Upper lobe of left lung (tissue), 6 donors: ENCODE results near the gene NRF1. TPM values are rescaled to one million over a fixed set of nuclear protein-coding genes. Genes with fewer than 3 reads are reported as not detected.

ENCODE experiments used
- ATAC-seq, 2 donors: fragments of 200-7000 bp; cut with Tn5 transposase; one replicate each; pipeline ENCODE4 v1.9.1; 2022; ENCODE audit warnings: mild to moderate bottlenecking in 2 of 2, moderate library complexity in 2 of 2; ENCODE audit not compliant: low FRiP score in 2 of 2
- DNase-seq, 2 donors: peaks; one replicate each; pipeline ENCODE4 v3.0.0-alpha.2; 2019 to 2020
- H3K27ac ChIP-seq, 4 donors: fragments of 200-600 bp; sonication (generic); one replicate each; pipeline ENCODE4 v1.5.1; 2016 to 2019
- H3K27me3 ChIP-seq, 4 donors: fragments of 200-600 bp; sonication (generic); one replicate each; pipeline ENCODE4 v1.5.1; 2017 to 2019
- H3K36me3 ChIP-seq, 4 donors: fragments of 200-600 bp; sonication (generic); one replicate each; pipeline ENCODE4 v1.5.1; 2016 to 2019
- H3K4me1 ChIP-seq, 4 donors: fragments of 200-600 bp; sonication (generic); one replicate each; pipeline ENCODE4 v1.5.1; 2018 to 2019
- H3K4me3 ChIP-seq, 4 donors: fragments of 200-600 bp; sonication (generic); one replicate each; pipeline ENCODE4 v1.5.1; 2017 to 2019; ENCODE audit warnings: mild to moderate bottlenecking in 2 of 4, moderate library complexity in 1 of 4
- H3K9me3 ChIP-seq, 4 donors: fragments of 200-600 bp; sonication (generic); one replicate each; pipeline ENCODE4 v1.5.1; 2018 to 2019
- CTCF ChIP-seq, 6 experiments: fragments of 450-650 bp in 4 of 6; fragments of 200-600 bp in 2 of 6; sonication (generic) in 2 of 6; IDR thresholded peaks; one replicate each; pipeline ENCODE4 v1.5.1; 2016 to 2019; ENCODE audit warnings: antibody characterized with exemption in 6 of 6
- EP300 ChIP-seq, 4 donors: sonication (generic); formaldehyde crosslinking; IDR thresholded peaks; one replicate each; pipeline ENCODE4 v1.5.1; 2017; ENCODE audit warnings: antibody characterized with exemption in 4 of 4, control low read depth in 2 of 4
- POLR2A ChIP-seq, 4 donors: fragments of 450-650 bp; IDR thresholded peaks; one replicate each; pipeline ENCODE4 v1.5.1; 2016 to 2017; ENCODE audit warnings: antibody characterized with exemption in 4 of 4, mild to moderate bottlenecking in 2 of 4
- POLR2AphosphoS5 ChIP-seq, 2 donors: sonication (generic); formaldehyde crosslinking; IDR thresholded peaks; one replicate each; pipeline ENCODE4 v1.5.1; 2017; ENCODE audit warnings: antibody characterized with exemption in 2 of 2
- WGBS, 2 donors: methylation state at CpG; one replicate each; pipeline ENCODE4 v1.1.5; 2017 to 2018; 5-methylcytosine and 5-hydroxymethylcytosine counted together
- total RNA-seq, 6 donors: library from RNA; depleted of rRNA in 4 of 6; stranded (reverse); fragments of >200 nt in 4 of 6; gene quantifications; one replicate each; pipeline versions ENCODE4 v1.1.0 to v1.2.1, GENCODE V29; 2016 to 2021
- donor health status: DM: no; HTN: no; CAD: no; lungs with moderate emphysema.
- donor health status: DM: no; HTN: yes; CAD: no; lungs with severe emphysema.

Gene NRF1
- total RNA-seq, 6 donors from 2014 or later: 12.7 to 27.2 (median 19.1) TPM

DNA sequence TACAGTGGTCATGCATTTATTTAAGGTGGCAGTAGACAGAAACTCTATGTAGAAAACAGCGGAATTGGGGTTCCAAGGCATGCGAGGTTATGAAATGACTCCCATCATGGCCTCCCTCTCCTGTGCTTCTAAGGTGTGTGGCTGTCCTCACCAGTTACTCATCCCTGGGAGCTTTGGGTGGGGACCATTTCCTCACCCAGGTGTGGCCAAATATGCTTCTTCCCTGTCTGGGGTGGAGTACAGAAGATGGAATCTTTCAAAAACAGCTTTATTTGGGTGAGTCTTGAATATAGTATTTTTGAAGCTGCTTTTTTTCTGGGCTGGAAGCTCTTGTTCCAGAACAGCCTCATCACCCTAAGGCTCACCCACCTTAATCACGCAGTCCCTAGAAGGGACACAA lies 139.0 kb downstream of the NRF1 start:
- WGBS, 2 donors: 79 to 100% methylated on average over 3 of the region's 3 CpGs
- ATAC-seq (no peak), DNase-seq (no peak)
- no peaks in the 10 kb centered on the region for H3K9me3 ChIP-seq
- no peaks in the 10 kb centered on the region for H3K4me1 ChIP-seq
- H3K27ac ChIP-seq: no peak overlapping the region
- no peak for TF ChIP-seq POLR2AphosphoS5 (IDR thresholded peaks at IDR 0.05)
- no peak for TF ChIP-seq CTCF (IDR thresholded peaks at IDR 0.05)
- TF ChIP-seq EP300 (IDR thresholded peaks at IDR 0.05): no peak
- no peak for TF ChIP-seq POLR2A (IDR thresholded peaks at IDR 0.05)
- peaks cover 0 to 45% (median 10%) of the 10 kb centered on the region in 4 donors for H3K36me3 ChIP-seq
- no peaks in the 10 kb centered on the region for H3K27me3 ChIP-seq
- H3K4me3 ChIP-seq: no peak overlapping the region

- Histone ChIP-seq H3K27ac (no peak overlapping the region), H3K4me1 (no peaks in the 10 kb centered on the region), H3K27me3 (no peaks in the 10 kb centered on the region), H3K36me3 (peaks cover 0 to 51% (median 19%) of the 10 kb centered on the region in 4 donors), H3K9me3 (no peaks in the 10 kb centered on the region), H3K4me3 (no peak overlapping the region)
- DNase-seq (no peak), ATAC-seq (no peak)
- 88 to 90% methylated on average over 1 of the region's 1 CpG for WGBS, 2 donors
- TF ChIP-seq POLR2AphosphoS5 (IDR thresholded peaks at IDR 0.05) (no peak), EP300 (IDR thresholded peaks at IDR 0.05) (no peak), CTCF (IDR thresholded peaks at IDR 0.05) (no peak), POLR2A (IDR thresholded peaks at IDR 0.05) (no peak)
Measured at GRCh38 chr7:129751916-129752315, 140.4 kb downstream of the NRF1 start.

DNA sequence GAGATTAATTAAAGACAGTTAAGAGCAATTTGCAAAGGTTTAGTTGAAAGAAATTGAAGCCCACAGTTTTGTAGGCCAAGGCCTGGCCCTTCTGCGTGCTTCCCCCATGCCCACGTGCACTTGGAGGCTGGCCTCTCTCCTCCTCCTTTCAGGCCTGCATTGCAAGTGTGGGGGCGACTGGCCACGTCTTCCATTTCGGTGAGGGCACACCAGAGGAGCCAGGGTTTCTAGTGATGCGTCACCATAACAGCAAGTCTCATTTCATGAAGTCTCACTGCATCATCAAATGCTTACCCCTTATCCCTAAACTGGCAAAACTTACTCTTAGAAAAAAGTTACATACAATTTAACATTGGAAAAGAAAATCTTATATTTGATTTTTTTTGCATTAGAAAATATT lies 141.2 kb downstream of the NRF1 start:
- Histone ChIP-seq H3K27ac (no peak overlapping the region), H3K9me3 (no peaks in the 10 kb centered on the region), H3K27me3 (no peaks in the 10 kb centered on the region), H3K4me3 (no peak overlapping the region), H3K36me3 (peaks cover 0 to 46% (median 18%) of the 10 kb centered on the region in 4 donors), H3K4me1 (no peaks in the 10 kb centered on the region)
- no peak for ATAC-seq
- TF ChIP-seq CTCF (IDR thresholded peaks at IDR 0.05): no peak
- no peak for TF ChIP-seq EP300 (IDR thresholded peaks at IDR 0.05)
- no peak for TF ChIP-seq POLR2A (IDR thresholded peaks at IDR 0.05)
- TF ChIP-seq POLR2AphosphoS5 (IDR thresholded peaks at IDR 0.05): no peak
- 91 to 98% methylated on average over 6 of the region's 6 CpGs for WGBS, 2 donors
- DNase-seq: no peak

DNA sequence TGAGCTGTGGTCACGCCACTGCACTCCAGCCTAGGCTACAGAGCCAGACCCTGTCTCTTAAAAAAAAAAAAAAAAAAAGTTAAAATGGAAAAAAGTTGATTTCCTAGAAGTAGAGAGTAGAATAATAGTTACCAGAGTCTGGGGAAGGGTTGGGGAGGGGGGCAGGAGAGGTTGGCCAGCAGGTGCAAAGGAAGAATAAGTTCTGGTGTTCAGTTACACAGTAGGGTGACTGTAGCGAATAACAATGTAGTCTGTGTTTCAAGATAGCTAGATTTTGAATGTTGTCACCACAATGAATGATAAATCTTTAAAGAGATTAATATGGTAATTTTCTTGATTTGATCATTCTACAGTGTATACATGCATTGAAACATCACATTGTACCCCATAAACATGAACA lies 142.9 kb downstream of the NRF1 start:
- ATAC-seq (no peak), DNase-seq (no peak)
- no peaks in the 10 kb centered on the region for H3K9me3 ChIP-seq
- TF ChIP-seq EP300 (IDR thresholded peaks at IDR 0.05) (no peak), POLR2AphosphoS5 (IDR thresholded peaks at IDR 0.05) (no peak), POLR2A (IDR thresholded peaks at IDR 0.05) (no peak), CTCF (IDR thresholded peaks at IDR 0.05) (no peak)
- H3K36me3 ChIP-seq: peaks cover 0 to 40% (median 18%) of the 10 kb centered on the region in 4 donors
- WGBS, 2 donors: 95 to 100% methylated on average over 2 of the region's 2 CpGs
- no peaks in the 10 kb centered on the region for H3K27me3 ChIP-seq
- H3K27ac ChIP-seq: no peak overlapping the region
- H3K4me1 ChIP-seq: no peaks in the 10 kb centered on the region
- H3K4me3 ChIP-seq: no peak overlapping the region

DNA sequence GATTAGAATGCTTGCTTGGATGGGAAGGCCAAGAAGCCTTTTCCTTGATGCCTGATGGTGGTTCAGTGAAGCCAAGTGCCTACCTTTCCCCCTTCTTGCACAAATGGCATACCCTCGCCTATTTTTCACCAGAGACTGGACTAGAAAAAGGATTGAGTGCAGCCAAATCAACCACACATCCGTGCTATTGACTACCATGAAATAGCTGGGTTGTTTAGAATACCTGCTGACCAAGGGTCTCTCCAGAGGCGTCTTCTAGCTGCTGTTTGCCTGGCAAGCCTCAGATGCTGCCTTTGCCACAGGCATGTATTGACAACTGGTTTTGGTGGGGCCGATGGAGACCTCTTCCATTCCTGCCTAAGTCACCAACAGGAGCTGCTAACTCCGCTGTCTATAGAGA lies 146.5 kb downstream of the NRF1 start:
- Histone ChIP-seq H3K27ac (no peak overlapping the region), H3K4me1 (no peaks in the 10 kb centered on the region), H3K36me3 (peaks cover 0 to 27% (median 16%) of the 10 kb centered on the region in 4 donors), H3K9me3 (no peaks in the 10 kb centered on the region), H3K27me3 (no peaks in the 10 kb centered on the region), H3K4me3 (no peak overlapping the region)
- TF ChIP-seq EP300 (IDR thresholded peaks at IDR 0.05): no peak
- no peak for TF ChIP-seq POLR2AphosphoS5 (IDR thresholded peaks at IDR 0.05)
- no peak for TF ChIP-seq CTCF (IDR thresholded peaks at IDR 0.05)
- no peak for TF ChIP-seq POLR2A (IDR thresholded peaks at IDR 0.05)
- 96 to 97% methylated on average over 5 of the region's 5 CpGs for WGBS, 2 donors
- DNase-seq: no peak
- no peak for ATAC-seq
